Retinal pigment epithelial cell (primary cell): Measurements from ENCODE around the gene ADAMTS2.

Source experiments
- DNase-seq: peaks from one replicate; pipeline ENCODE4 v3.0.0-alpha.2; 2010; ENCODE audit warnings: low read depth
- H3K4me3 ChIP-seq: 2 replicates; pipeline ENCODE4 v1.5.1; 2011; ENCODE audit warnings: mild to moderate bottlenecking, low read length, control low read depth, moderate library complexity
- TF ChIP-seq, protein P1 (sequence below): conservative IDR thresholded peaks from 2 replicates; pipeline ENCODE4 v1.5.1; 2011; ENCODE audit warnings: low read depth, low read length, control low read depth, inconsistent platforms

ADAMTS2 gene

DNA sequence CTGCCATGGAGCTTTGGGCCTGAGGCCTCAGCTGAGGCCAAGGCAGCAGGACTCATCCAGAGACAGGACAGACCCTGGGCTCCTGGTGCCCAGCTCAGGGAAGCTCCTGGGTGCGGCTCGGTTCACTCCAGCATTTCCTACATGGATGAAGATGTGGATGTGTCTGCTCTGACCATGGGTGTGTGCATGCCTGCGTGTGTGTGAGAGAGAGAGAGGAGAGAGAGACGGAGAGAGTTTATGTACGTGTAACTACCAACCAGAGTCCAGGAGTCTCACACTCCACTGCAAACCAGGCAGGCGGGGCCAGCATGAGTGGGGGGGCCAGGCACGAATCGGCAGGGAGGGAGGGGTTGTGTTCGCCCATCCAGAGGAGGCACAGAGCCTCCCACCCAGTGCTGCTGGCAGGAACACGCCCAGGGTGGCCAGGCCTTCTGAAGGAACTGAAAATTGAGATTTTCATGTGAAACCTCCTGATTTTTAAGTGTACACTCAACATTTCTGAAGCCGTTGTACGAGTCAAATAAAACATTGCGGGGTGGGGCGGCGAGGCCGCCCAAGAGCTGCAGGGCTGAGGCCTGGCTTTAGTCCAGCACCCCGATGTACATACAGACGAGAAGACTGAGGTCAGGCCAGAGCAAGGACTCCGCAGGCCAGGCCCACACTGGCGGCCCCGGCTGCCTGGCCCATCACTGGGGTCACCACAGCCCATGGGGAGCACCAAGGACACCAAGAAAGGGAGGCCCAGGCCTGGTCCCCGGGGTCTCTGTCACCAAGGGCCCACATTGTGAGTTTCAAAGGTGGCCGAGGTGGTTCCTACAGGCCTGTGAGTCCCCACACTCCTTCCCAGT, 88.7 kb downstream of the ADAMTS2 start:
- no peak overlapping the region for H3K4me3 ChIP-seq
- DNase-seq: no peak
- TF ChIP-seq, protein P1, sequence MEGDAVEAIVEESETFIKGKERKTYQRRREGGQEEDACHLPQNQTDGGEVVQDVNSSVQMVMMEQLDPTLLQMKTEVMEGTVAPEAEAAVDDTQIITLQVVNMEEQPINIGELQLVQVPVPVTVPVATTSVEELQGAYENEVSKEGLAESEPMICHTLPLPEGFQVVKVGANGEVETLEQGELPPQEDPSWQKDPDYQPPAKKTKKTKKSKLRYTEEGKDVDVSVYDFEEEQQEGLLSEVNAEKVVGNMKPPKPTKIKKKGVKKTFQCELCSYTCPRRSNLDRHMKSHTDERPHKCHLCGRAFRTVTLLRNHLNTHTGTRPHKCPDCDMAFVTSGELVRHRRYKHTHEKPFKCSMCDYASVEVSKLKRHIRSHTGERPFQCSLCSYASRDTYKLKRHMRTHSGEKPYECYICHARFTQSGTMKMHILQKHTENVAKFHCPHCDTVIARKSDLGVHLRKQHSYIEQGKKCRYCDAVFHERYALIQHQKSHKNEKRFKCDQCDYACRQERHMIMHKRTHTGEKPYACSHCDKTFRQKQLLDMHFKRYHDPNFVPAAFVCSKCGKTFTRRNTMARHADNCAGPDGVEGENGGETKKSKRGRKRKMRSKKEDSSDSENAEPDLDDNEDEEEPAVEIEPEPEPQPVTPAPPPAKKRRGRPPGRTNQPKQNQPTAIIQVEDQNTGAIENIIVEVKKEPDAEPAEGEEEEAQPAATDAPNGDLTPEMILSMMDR: no peak

DNA sequence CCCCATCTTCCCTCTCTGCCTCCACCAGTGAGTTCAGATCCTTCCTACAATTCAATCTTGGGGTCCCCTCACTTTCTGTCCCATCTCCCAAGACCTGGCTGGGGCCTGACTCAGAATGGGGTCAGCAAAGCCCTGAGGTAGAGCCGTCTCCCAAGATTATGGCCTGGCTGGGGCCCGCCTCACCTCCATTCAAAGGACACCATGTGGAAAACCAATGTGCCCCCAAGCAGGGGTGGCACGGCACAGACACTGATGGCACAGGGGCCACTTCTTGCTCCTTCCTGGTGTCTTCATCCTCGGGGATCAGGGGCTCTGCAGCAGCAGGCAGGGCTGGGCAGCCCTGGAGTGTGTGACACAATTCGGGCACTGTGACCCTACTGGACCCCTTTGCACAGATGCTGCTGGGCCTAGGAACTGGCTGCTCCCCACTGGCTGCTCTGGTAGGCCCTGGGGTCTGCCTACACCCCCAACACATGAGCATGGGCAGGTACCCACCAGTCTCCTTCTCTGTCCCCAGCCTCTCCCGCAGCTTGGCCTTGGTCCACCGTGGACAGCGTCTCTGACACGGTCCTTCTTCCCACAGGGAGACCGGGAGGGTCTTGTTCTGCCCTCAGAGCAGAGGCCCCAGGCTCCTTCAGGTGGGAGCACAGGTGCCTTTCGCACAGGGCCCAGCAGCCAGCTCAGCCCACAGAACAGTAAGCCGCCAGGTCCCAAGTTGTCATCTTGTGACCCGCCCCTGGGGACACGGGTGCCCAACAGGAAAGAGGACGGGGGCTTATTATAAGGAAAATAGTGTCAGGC, 89.5 kb downstream of the ADAMTS2 start:
- TF ChIP-seq, protein P1: no peak
- DNase-seq: no peak
- H3K4me3 ChIP-seq: no peak overlapping the region

DNA sequence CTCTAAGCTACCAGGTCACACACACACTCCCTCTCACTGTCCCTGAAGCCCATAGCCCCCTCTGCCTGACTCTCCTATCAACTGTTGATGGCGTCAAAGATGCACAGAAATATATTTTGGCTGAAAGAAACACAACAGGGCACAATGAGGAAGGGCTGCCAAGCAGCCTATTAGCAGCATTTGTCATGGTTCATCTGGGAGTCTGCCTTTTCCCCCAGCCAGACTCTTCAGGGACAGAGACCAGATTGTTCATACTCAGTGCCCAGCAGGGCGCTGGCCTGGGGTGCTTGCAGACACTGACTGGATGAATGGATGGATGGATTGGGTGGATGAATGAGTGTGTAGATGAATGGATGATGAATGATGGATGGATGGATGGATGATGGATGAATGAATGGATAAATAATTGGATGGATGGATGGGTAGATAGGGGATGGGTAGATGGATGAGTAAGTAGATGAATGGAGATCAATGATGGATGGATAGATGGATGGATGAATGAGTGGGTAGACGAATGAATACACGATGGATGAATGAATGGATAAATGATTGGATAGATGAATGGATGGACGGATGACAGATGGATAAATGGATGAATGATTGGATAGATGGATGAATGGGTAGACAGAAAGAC, 90.5 kb downstream of the ADAMTS2 start:
- no peak for DNase-seq
- TF ChIP-seq, protein P1: no peak
- H3K4me3 ChIP-seq: no peak overlapping the region

DNA sequence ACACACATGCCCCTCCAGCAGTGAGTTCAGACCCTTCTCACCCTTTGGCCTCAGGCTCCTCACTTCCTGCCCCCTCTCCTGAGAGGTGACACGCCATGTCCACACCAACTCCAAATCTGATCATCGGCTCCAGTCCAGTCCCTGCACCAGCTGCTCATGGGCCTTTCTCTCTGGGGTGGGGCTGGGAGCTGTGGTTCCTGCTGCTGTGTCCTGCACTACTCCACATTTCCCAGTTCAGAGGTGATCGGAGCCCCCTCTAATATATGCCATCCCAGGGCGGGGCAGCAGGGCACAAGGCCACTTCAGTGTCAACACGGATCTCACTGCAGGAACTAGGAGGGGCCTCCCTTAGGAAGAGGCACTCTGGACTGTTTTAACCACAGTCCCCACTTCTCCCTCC, 91.5 kb downstream of the ADAMTS2 start:
- DNase-seq: no peak
- TF ChIP-seq, protein P1: no peak
- no peak overlapping the region for H3K4me3 ChIP-seq

DNA sequence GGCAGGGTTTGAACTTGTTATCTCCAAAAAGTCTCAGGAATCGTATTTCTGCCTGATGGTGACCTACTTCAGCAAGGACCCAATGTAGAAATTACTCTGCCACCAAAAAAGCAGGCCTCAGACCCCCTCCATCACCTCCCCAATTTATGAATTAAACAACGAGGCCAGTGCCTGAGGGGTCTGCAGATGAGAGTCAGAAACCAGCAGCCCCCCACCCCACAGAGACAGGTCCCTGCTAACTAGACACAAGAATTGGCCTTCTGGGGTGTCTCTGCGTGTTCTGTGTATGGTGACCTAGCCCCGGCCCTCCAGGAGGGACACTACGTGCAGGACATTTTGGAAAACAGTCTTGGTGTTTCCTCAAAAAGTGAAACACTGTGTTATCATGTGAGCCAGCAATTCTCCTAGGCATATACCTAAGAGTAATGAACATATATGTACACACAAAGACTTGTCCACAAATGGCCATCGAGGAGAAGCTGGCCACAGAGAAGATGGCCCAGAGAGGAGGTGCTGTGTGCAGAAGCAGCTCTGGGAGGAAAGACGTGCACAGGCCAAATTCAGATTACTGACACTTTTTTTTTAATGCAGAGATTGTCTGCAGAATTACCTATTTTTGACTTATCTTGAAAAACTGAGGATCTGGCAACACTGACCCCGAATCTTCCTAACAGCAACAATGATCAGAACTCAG, 93.8 kb downstream of the ADAMTS2 start:
- TF ChIP-seq, protein P1: no peak
- H3K4me3 ChIP-seq: no peak overlapping the region
- no peak for DNase-seq

DNA sequence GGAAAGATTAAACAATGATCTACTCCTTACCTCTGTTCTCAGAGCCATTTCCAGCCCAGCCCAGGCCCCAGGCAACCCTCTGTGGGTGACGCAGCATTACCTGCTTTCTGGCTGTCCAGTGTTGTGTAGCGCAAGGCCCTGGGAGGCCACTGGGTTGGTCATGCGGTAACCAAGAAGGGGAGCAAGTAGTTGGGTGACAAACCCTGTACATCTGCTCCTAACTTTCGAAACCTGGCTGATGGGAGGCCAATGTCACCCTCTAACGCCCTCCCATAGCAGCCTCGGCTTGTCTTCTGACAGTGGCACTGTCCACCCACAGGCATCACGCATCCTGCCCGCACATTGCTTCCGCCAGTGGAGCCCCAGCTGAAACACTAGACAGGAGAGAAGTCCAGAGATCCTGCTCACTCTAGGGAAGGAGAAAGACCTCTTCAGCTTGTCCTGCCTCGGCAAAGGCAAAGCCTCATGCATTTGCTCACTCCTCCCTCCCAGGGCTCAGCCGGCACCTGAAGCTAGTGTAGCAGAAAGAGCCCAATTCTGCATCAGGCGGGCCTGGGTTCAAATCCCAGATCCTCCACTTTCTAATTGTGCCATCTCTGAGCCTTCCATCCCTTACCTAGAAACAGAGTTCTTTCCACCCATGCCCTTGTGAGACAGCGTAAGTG, 94.6 kb downstream of the ADAMTS2 start:
- no peak for DNase-seq
- H3K4me3 ChIP-seq: no peak overlapping the region
- TF ChIP-seq, protein P1: no peak
